ENCODE measurements around the gene ST7L. TPM values are rescaled to one million over a fixed set of nuclear protein-coding genes. Genes with fewer than 3 reads are reported as not detected.

ST7L gene
- total RNA-seq, 1 experiment from 2014 or later, result 18.0 TPM

DNA sequence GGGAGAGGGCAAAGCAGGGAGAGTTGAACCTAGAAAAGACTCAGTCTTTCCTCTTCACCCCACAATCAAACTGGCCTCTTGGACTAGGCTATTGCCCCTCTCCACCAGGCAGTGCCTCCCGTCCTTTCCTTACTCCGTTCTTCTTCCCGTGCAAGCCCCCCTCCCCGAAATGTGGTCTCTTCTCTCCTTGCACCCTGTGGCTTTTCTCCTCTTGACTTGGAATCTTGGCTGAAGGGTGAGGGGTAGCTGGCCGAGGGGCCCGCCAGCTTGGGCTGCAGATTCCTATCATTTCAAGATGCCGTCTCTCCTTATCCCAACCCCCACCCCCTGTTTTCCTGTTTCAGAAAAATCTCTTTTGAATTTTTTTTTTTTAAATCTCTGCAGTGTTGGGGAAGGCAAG, 108.6 kb downstream of the ST7L start (continued):
- TF ChIP-seq, protein P1, sequence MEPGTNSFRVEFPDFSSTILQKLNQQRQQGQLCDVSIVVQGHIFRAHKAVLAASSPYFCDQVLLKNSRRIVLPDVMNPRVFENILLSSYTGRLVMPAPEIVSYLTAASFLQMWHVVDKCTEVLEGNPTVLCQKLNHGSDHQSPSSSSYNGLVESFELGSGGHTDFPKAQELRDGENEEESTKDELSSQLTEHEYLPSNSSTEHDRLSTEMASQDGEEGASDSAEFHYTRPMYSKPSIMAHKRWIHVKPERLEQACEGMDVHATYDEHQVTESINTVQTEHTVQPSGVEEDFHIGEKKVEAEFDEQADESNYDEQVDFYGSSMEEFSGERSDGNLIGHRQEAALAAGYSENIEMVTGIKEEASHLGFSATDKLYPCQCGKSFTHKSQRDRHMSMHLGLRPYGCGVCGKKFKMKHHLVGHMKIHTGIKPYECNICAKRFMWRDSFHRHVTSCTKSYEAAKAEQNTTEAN (CRISPR knock-in tag; IDR thresholded peaks at IDR 0.05), result no peak
- no peak for TF ChIP-seq NR3C1 (CRISPR knock-in tag; conservative IDR thresholded peaks at IDR 0.05; ENCODE audit: low read depth)
- TF ChIP-seq MYBL2 (CRISPR knock-in tag; IDR thresholded peaks at IDR 0.05), result no peak
- TF ChIP-seq, protein P2, sequence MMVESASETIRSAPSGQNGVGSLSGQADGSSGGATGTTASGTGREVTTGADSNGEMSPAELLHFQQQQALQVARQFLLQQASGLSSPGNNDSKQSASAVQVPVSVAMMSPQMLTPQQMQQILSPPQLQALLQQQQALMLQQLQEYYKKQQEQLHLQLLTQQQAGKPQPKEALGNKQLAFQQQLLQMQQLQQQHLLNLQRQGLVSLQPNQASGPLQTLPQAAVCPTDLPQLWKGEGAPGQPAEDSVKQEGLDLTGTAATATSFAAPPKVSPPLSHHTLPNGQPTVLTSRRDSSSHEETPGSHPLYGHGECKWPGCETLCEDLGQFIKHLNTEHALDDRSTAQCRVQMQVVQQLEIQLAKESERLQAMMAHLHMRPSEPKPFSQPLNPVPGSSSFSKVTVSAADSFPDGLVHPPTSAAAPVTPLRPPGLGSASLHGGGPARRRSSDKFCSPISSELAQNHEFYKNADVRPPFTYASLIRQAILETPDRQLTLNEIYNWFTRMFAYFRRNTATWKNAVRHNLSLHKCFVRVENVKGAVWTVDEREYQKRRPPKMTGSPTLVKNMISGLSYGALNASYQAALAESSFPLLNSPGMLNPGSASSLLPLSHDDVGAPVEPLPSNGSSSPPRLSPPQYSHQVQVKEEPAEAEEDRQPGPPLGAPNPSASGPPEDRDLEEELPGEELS (CRISPR knock-in tag; IDR thresholded peaks at IDR 0.05), result no peak

DNA sequence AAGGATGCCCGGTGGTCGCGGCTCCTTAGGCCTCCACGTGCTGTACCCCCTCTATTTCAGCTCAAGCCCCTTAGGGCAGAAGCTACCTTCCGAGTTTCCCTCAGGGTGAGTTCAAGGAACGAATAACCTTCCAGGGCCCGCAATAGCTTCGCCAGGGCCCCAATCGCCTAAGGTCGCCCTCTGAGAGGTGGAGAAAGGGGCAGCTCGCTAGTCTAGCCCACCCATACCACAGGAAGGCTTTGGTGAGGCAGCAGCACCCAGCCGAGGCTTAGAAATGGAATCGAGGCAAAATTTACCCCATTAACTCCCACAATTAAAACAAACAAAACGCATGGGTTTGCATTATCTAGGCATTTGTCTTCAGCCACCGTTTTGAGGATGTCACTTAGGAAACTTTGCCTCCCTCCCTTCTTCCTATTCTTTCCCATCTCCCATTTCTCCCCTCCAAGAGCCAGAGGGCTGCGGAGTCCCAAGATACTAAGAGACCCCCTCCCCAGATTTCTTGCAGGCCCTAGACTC, 109.2 kb downstream of the ST7L start:
- DNase-seq (ENCODE audit: low spot score), result no peak
- no peaks in the 10 kb centered on the region for H3K9me3 Mint-ChIP-seq

DNA sequence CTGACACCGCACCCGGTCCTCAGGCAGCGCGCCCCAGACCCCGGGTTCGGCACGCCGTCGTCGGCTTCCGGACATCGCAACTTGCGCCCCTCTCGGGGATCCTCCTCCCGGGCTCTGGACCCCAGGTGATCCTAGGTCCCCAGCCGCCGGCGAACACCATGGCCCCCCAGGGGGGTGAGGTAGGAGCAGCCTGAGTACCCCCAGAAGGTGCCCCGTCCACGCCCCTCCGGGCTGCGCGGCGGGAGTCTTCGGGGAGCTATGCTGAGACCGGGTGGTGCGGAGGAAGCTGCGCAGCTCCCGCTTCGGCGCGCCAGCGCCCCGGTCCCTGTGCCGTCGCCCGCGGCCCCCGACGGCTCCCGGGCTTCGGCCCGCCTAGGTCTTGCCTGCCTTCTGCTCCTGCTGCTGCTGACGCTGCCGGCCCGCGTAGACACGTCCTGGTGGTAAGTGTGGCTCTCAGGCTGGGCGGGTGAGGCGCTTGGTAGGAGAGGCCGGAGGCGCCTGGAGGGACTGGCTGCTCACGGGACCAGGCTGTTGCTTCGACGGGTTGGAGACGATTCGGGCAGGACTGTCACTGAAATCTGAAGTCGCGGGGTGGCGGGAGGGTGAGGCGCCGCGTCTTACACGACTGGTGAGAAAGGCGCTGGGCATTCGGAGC, 109.8 kb downstream of the ST7L start:
- H3K4me1 Mint-ChIP-seq, result peaks cover 21% of the 10 kb centered on the region
- POLR2A ChIA-PET, result interaction anchor here (0.5 to 1.3 kb wide), 2 partner anchors 49 to 52 kb away, joined by 3 read pairs; no protein-coding TSS in a partner anchor
- peaks cover 89% of the 10 kb centered on the region for H3K27me3 Mint-ChIP-seq (ENCODE audit: low read depth)
- DNase-seq (ENCODE audit: low spot score), result peak; percentile 58
- ATAC-seq, result peak; percentile 13
- peak overlapping the region; percentile 68 for H3K4me3 Mint-ChIP-seq
- H3K27ac Mint-ChIP-seq, result no peak overlapping the region
- H3K36me3 Mint-ChIP-seq, result no peaks in the 10 kb centered on the region
- CTCF ChIA-PET, result interaction anchor here (0.6 to 2.7 kb wide), 7 partner anchors 15 to 213 kb away, joined by 3 to 9 read pairs (median 8); partner anchors contain the start of gene MOV10
- no peaks in the 10 kb centered on the region for H3K9me3 Mint-ChIP-seq
- TF ChIP-seq, protein P3, sequence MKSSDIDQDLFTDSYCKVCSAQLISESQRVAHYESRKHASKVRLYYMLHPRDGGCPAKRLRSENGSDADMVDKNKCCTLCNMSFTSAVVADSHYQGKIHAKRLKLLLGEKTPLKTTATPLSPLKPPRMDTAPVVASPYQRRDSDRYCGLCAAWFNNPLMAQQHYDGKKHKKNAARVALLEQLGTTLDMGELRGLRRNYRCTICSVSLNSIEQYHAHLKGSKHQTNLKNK (CRISPR knock-in tag; IDR thresholded peaks at IDR 0.05), result no peak
- TF ChIP-seq SMAD4 (CRISPR knock-in tag; IDR thresholded peaks at IDR 0.05) (no peak), SP1 (CRISPR knock-in tag; conservative IDR thresholded peaks at IDR 0.05) (0 out of 2 replicates have a peak, but pooled peaks have one; percentile 4)
- TF ChIP-seq, protein P4, sequence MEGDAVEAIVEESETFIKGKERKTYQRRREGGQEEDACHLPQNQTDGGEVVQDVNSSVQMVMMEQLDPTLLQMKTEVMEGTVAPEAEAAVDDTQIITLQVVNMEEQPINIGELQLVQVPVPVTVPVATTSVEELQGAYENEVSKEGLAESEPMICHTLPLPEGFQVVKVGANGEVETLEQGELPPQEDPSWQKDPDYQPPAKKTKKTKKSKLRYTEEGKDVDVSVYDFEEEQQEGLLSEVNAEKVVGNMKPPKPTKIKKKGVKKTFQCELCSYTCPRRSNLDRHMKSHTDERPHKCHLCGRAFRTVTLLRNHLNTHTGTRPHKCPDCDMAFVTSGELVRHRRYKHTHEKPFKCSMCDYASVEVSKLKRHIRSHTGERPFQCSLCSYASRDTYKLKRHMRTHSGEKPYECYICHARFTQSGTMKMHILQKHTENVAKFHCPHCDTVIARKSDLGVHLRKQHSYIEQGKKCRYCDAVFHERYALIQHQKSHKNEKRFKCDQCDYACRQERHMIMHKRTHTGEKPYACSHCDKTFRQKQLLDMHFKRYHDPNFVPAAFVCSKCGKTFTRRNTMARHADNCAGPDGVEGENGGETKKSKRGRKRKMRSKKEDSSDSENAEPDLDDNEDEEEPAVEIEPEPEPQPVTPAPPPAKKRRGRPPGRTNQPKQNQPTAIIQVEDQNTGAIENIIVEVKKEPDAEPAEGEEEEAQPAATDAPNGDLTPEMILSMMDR (IDR thresholded peaks at IDR 0.05), result no peak
- TF ChIP-seq, protein P5, sequence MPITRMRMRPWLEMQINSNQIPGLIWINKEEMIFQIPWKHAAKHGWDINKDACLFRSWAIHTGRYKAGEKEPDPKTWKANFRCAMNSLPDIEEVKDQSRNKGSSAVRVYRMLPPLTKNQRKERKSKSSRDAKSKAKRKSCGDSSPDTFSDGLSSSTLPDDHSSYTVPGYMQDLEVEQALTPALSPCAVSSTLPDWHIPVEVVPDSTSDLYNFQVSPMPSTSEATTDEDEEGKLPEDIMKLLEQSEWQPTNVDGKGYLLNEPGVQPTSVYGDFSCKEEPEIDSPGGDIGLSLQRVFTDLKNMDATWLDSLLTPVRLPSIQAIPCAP (CRISPR knock-in tag; IDR thresholded peaks at IDR 0.05), result no peak
- TF ChIP-seq, protein P6, sequence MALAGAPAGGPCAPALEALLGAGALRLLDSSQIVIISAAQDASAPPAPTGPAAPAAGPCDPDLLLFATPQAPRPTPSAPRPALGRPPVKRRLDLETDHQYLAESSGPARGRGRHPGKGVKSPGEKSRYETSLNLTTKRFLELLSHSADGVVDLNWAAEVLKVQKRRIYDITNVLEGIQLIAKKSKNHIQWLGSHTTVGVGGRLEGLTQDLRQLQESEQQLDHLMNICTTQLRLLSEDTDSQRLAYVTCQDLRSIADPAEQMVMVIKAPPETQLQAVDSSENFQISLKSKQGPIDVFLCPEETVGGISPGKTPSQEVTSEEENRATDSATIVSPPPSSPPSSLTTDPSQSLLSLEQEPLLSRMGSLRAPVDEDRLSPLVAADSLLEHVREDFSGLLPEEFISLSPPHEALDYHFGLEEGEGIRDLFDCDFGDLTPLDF (CRISPR knock-in tag; IDR thresholded peaks at IDR 0.05), result 0 out of 2 replicates have a peak, but pooled peaks have one; percentile 41

More for the DNA sequence above, 109.2 kb downstream of the ST7L start:
- Mint-ChIP-seq H3K27ac (no peak overlapping the region), H3K4me3 (peak overlapping the region; percentile 68), H3K27me3 (ENCODE audit: low read depth) (peaks cover 83% of the 10 kb centered on the region), H3K36me3 (no peaks in the 10 kb centered on the region), H3K4me1 (peaks cover 20% of the 10 kb centered on the region)
- ATAC-seq, result no peak
- CTCF ChIA-PET, result interaction anchor here (0.6 to 2.7 kb wide), 9 partner anchors 14 to 213 kb away, joined by 3 to 13 read pairs (median 8); partner anchors contain the start of gene MOV10
- TF ChIP-seq ZNF671 (CRISPR knock-in tag; IDR thresholded peaks at IDR 0.05) (no peak), FOXJ3 (CRISPR knock-in tag; IDR thresholded peaks at IDR 0.05; ENCODE audit: borderline replicate concordance) (no peak), TCF7 (CRISPR knock-in tag; IDR thresholded peaks at IDR 0.05; ENCODE audit: low read depth) (no peak), RORB (CRISPR knock-in tag; IDR thresholded peaks at IDR 0.05) (no peak), ZNF121 (CRISPR knock-in tag; IDR thresholded peaks at IDR 0.05) (no peak), ETV6 (CRISPR knock-in tag; IDR thresholded peaks at IDR 0.05) (no peak)
- TF ChIP-seq, protein P7, sequence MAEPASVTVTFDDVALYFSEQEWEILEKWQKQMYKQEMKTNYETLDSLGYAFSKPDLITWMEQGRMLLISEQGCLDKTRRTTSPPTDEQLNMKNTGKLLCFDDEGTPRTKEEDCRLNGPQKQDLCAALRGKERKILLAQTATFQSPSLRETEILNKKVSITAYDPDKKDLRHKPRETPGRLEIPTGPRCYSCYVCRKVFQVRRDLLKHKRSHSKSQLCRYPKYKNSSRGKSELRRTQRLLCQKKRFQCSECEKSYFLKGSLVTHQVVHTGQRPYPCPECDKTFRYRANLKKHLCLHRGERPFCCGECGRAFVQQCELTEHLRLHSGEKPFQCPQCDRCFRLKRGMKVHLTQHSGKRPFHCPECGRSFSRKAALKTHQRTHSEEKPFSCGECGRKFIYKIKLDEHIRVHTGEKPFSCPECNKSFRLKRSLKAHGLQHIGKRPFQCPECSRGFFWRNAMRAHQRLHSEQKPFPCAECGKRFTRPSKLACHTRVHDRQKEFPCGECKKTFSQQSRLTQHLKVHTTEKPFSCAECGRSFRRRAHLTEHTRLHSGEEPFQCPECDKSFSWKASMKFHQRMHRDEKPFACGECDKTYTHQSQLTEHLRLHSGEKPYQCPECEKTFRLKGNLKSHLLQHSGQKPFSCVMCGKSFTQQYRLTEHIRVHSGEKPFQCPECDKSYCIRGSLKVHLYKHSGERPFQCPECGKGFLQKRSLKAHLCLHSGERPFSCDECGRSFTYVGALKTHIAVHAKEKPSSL (CRISPR knock-in tag; conservative IDR thresholded peaks at IDR 0.05), result no peak
- TF ChIP-seq, protein P8, sequence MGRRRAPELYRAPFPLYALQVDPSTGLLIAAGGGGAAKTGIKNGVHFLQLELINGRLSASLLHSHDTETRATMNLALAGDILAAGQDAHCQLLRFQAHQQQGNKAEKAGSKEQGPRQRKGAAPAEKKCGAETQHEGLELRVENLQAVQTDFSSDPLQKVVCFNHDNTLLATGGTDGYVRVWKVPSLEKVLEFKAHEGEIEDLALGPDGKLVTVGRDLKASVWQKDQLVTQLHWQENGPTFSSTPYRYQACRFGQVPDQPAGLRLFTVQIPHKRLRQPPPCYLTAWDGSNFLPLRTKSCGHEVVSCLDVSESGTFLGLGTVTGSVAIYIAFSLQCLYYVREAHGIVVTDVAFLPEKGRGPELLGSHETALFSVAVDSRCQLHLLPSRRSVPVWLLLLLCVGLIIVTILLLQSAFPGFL (CRISPR knock-in tag; IDR thresholded peaks at IDR 0.05; ENCODE audit: borderline replicate concordance), result no peak
- TF ChIP-seq, protein P3 (CRISPR knock-in tag; IDR thresholded peaks at IDR 0.05), result no peak
- TF ChIP-seq, protein P9, sequence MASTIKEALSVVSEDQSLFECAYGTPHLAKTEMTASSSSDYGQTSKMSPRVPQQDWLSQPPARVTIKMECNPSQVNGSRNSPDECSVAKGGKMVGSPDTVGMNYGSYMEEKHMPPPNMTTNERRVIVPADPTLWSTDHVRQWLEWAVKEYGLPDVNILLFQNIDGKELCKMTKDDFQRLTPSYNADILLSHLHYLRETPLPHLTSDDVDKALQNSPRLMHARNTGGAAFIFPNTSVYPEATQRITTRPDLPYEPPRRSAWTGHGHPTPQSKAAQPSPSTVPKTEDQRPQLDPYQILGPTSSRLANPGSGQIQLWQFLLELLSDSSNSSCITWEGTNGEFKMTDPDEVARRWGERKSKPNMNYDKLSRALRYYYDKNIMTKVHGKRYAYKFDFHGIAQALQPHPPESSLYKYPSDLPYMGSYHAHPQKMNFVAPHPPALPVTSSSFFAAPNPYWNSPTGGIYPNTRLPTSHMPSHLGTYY (CRISPR knock-in tag; IDR thresholded peaks at IDR 0.05), result no peak
- POLR2A ChIA-PET, result interaction anchor here (1.3 to 1.9 kb wide), 2 partner anchors 8 to 48 kb away, joined by 3 to 5 read pairs; no protein-coding TSS in a partner anchor

Measured in WTC11 (cell line).